ENCODE data around the gene MSMP.
A peak's percentile ranks its signal among the peaks of the same experiment; 100 is the strongest.

MSMP gene

DNA sequence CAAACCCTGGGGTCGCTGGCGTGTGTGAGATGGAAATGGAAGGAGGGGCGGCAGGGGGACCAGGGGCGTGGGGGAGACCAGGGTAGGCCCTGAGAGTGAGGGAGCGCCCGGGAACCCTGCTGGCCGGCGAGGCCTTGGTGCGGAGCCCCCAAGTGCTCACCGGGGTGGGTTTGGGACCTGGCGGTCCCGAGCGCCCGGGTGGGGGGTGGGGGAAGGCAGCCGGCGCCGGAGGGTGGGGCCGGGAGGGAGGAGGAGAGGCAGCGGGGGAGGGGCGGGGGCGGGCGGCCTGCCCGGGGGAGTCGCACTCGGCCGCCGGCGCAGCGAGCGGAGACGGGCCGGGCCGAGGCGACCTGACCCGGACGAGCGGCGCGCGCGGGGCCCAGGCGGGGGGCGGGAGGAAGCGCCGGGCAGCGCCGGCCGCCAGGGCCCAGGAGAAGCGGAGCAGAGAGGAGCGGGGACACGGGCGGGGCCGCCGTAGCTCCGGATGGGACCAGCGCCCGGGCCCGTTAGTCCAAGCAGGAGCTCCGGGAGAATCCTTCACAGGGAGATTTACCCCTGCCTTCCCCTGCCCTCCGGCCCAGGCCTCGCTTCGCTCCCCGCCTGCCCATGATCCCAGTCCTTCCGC, 37.3 kb upstream of the MSMP start, which contains the start of gene NPR2:
TSS of gene NPR2 (plus strand) at position 295 of the 625 bp plus-strand sequence. CDS start 818 bp downstream, outside the sequence.
- DNase-seq (ENCODE audit: low read depth in 1 of 2, low spot score in 1 of 2): no peak
- Histone ChIP-seq H3K4me3 (replicated peaks; ENCODE audit: insufficient read depth, low read length) (no peak within 1 kb of the TSS), H3K27me3 (ENCODE audit: insufficient read depth, poor library complexity, severe bottlenecking) (no peaks in the 10 kb centered on the region), H3K27ac (replicated peaks) (no peak within 1 kb of the TSS)
- TF ChIP-seq, protein P1, sequence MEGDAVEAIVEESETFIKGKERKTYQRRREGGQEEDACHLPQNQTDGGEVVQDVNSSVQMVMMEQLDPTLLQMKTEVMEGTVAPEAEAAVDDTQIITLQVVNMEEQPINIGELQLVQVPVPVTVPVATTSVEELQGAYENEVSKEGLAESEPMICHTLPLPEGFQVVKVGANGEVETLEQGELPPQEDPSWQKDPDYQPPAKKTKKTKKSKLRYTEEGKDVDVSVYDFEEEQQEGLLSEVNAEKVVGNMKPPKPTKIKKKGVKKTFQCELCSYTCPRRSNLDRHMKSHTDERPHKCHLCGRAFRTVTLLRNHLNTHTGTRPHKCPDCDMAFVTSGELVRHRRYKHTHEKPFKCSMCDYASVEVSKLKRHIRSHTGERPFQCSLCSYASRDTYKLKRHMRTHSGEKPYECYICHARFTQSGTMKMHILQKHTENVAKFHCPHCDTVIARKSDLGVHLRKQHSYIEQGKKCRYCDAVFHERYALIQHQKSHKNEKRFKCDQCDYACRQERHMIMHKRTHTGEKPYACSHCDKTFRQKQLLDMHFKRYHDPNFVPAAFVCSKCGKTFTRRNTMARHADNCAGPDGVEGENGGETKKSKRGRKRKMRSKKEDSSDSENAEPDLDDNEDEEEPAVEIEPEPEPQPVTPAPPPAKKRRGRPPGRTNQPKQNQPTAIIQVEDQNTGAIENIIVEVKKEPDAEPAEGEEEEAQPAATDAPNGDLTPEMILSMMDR (IDR thresholded peaks at IDR 0.05; ENCODE audit: insufficient read depth, low read length): no peak
- TF ChIP-seq SPI1 (IDR thresholded peaks at IDR 0.05; ENCODE audit: borderline replicate concordance, low read depth): no peak
- no peak for TF ChIP-seq POLR2AphosphoS5 (IDR thresholded peaks at IDR 0.05; ENCODE audit: low read depth)
- TF ChIP-seq, protein P2, sequence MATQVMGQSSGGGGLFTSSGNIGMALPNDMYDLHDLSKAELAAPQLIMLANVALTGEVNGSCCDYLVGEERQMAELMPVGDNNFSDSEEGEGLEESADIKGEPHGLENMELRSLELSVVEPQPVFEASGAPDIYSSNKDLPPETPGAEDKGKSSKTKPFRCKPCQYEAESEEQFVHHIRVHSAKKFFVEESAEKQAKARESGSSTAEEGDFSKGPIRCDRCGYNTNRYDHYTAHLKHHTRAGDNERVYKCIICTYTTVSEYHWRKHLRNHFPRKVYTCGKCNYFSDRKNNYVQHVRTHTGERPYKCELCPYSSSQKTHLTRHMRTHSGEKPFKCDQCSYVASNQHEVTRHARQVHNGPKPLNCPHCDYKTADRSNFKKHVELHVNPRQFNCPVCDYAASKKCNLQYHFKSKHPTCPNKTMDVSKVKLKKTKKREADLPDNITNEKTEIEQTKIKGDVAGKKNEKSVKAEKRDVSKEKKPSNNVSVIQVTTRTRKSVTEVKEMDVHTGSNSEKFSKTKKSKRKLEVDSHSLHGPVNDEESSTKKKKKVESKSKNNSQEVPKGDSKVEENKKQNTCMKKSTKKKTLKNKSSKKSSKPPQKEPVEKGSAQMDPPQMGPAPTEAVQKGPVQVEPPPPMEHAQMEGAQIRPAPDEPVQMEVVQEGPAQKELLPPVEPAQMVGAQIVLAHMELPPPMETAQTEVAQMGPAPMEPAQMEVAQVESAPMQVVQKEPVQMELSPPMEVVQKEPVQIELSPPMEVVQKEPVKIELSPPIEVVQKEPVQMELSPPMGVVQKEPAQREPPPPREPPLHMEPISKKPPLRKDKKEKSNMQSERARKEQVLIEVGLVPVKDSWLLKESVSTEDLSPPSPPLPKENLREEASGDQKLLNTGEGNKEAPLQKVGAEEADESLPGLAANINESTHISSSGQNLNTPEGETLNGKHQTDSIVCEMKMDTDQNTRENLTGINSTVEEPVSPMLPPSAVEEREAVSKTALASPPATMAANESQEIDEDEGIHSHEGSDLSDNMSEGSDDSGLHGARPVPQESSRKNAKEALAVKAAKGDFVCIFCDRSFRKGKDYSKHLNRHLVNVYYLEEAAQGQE (IDR thresholded peaks at IDR 0.05; ENCODE audit: insufficient replicate concordance, low read depth): no peak
- no peak for TF ChIP-seq GABPA (IDR thresholded peaks at IDR 0.05; ENCODE audit: low read depth)

DNA sequence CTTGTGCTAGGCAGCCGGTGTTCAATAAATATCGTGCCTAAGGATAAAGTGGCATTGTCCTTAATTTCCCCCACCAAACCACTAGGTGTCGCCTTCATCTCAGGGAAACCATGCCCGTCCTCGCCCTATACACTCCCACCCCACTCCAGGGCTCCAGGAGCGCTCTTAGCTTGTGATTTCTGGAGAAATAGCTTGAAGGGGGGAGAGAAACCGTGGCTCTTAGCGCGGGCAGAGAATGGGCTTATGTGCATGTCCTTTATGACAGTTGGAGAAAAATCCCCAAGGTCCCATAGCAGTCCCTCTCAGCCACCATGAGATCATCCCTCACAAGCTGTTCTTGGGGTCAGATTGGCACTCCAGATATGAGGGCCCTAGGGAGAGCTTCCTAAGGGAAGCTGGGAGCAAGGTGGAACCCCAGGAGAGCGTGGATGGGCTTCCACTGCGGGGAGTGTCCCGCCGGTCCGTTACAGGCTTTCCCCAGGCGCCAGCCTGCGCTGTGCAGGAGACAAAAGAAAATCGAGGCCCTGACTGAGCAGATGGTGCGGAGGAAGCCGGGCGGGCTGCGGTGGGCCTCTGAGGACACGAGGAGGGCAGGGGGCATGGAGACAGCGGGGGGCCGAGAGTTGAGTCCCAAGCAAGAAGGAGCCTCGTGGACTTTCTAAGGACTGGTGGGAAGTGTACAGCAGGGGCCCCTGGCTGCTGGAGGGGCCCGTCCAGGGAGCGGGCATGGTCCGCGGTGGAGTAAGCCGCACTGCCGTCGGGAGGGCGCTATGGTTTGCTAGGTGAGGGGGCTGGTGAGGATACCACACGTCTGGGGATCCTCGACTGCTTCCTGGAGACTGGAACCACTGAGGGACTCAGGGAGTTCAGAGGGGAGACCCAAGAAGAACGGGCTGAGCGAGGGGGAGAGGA, 36.6 kb upstream of the MSMP start:
- H3K4me3 ChIP-seq (replicated peaks; ENCODE audit: insufficient read depth, low read length): no peak overlapping the region
- no peaks in the 10 kb centered on the region for H3K27me3 ChIP-seq (ENCODE audit: insufficient read depth, poor library complexity, severe bottlenecking)
- TF ChIP-seq POLR2AphosphoS5 (IDR thresholded peaks at IDR 0.05; ENCODE audit: low read depth): no peak
- TF ChIP-seq, protein P1 (IDR thresholded peaks at IDR 0.05; ENCODE audit: insufficient read depth, low read length): peak; percentile 89
- DNase-seq (ENCODE audit: low read depth in 1 of 2, low spot score in 1 of 2): peak; percentile 43 to 63
- no peak overlapping the region for H3K27ac ChIP-seq (replicated peaks)

DNA sequence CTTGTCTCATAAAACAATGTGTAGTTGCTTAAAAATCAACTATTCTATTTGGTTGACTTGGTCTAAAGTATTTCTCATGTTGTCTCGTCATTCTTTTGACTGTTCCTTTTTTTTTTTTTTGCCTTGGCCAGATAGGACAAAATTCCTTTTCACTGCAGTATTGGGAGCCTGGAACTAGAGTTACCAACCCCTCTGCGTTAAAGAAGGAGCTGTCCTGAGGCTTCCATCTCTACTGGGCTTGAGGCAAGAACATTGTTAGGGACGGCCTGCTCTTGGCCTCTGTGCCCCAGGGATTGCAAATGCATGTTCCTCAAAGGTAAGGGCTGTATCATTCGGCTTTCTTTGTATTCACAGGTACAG, 35.9 kb upstream of the MSMP start:
- no peak overlapping the region for H3K4me3 ChIP-seq (replicated peaks; ENCODE audit: insufficient read depth, low read length)
- no peak overlapping the region for H3K27ac ChIP-seq (replicated peaks)
- TF ChIP-seq SPI1 (IDR thresholded peaks at IDR 0.05; ENCODE audit: borderline replicate concordance, low read depth) (no peak), GABPA (IDR thresholded peaks at IDR 0.05; ENCODE audit: low read depth) (no peak), POLR2AphosphoS5 (IDR thresholded peaks at IDR 0.05; ENCODE audit: low read depth) (no peak)
- TF ChIP-seq, protein P2 (IDR thresholded peaks at IDR 0.05; ENCODE audit: insufficient replicate concordance, low read depth): no peak
- TF ChIP-seq, protein P1 (IDR thresholded peaks at IDR 0.05; ENCODE audit: insufficient read depth, low read length): no peak
- DNase-seq (ENCODE audit: low read depth in 1 of 2, low spot score in 1 of 2): no peak
- no peaks in the 10 kb centered on the region for H3K27me3 ChIP-seq (ENCODE audit: insufficient read depth, poor library complexity, severe bottlenecking)
